Activated naive CD4-positive, alpha-beta T cell treated with anti-CD3 and anti-CD28 coated beads, Interleukin-2, amount 50 U/mL, for 72 hours (primary cell): ENCODE data around the gene ANGPTL8. TPM values are rescaled to one million over a fixed set of nuclear protein-coding genes. Genes with fewer than 3 reads are reported as not detected.

Experiments
- ATAC-seq, 2 donors: fragments of 150-1000 bp; cut with Tn5 transposase; 2 replicates each; pipeline ENCODE4 v1.10.0; 2021; ENCODE audit warnings: mild to moderate bottlenecking in 2 of 2, moderate library complexity in 2 of 2
- DNase-seq, 2 donors: peaks; one replicate each; pipeline ENCODE4 v3.0.0; 2021 to 2022; ENCODE audit warnings: low spot score in 2 of 2
- H3K27ac Mint-ChIP-seq, 2 donors: one replicate each; pipeline ENCODE4 v1.8.0; 2022; ENCODE audit warnings: mild to moderate bottlenecking in 2 of 2, mixed read lengths in 2 of 2
- H3K36me3 Mint-ChIP-seq, 2 donors: one replicate each; pipeline ENCODE4 v1.8.0; 2022; ENCODE audit warnings: mixed read lengths in 2 of 2
- H3K9me3 Mint-ChIP-seq, 2 donors: one replicate each; pipeline ENCODE4 v1.8.0; 2022; ENCODE audit warnings: mixed read lengths in 2 of 2
- total RNA-seq, 2 donors: library from RNA; stranded (reverse); gene quantifications; one replicate each; pipeline ENCODE4 v1.2.3, GENCODE V29; 2022

Gene ANGPTL8
- total RNA-seq, 2 donors from 2014 or later, result not detected

DNA sequence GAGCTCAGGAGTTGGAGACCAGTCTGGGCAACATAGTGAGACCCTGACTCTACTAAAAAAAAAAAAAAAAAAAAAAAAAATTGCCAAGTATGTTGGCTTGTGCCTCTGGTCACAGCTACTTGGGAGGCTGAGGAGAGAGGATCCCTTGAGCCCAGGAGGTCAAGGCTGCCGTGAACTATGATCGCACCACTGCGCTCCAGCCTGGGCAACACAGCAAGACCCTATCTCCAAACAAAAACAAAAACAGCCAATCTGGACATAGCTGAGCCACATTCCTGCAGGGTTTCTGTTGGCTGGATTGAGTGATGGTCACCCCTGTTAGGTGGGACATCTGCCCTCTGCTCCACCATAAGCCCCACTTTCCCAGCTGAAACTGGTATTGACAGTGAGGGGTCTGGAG is 13.6 kb upstream of the ANGPTL8 start:
- ATAC-seq (no peak), DNase-seq (no peak)
- peaks cover 0 to 14% of the 10 kb centered on the region in 2 donors for H3K36me3 Mint-ChIP-seq
- H3K9me3 Mint-ChIP-seq, result peaks cover 0 to 10% of the 10 kb centered on the region in 2 donors
- H3K27ac Mint-ChIP-seq, result no peak overlapping the region

DNA sequence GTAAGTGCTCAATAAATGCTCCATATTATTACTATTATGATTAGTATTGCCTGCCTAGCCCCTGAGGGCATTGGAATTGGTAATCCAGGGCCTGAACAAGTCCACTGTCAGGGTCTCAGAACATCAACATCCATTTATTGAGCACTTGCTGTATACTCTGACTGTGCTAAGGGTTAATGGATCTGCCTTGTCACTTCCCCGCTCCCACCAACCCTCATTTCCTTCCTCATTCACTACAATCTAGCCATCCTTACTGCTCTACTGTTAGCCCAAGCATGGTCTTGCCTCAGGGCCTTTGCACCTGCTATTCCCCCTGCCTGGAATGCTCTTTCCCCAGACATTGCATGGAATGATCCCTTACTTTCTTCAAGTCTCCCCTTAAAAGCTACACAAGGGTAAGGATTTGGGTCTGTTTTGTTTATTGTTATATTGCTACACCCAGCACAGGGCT is 12.7 kb upstream of the ANGPTL8 start:
- Mint-ChIP-seq H3K36me3 (peaks cover 0 to 5% of the 10 kb centered on the region in 2 donors), H3K27ac (no peak overlapping the region), H3K9me3 (peaks cover 0 to under 1% of the 10 kb centered on the region in 2 donors)
- ATAC-seq (no peak), DNase-seq (no peak)

DNA sequence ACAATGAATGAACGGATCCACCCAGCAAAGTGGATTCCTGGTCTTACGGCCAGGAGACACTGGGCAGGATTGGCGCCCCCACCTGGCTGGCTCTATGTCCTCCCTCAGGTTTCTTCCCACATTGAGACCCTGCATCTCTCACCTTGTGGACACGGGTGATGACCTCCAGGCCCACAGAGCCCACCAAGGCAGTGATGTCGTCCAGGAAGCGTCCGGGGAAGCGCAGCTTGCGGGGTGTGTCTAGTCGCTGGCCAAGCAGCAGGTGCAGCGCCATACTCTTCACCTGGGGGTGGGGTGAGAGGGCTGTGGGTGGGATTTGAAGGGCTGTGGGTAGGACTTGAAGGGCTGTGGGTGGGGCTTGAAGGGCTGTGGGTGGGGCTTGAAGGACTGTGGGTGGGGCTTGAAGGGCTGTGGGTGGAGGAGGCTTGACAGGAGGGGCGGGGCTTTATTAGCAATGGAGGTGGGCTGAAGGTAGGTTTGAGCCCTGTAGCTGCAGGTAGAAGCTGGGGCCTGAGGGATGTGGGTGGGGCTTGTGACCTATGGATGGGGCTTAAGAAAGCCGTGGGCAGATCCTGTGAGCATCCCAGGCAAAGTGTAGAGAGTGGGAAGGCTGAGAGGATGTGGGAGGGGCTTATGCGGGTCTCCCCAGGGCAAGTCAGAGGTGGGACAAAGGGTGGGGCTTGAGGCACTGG is 12.1 kb upstream of the ANGPTL8 start:
- Mint-ChIP-seq H3K27ac (no peak overlapping the region), H3K36me3 (no peaks in the 10 kb centered on the region), H3K9me3 (no peaks in the 10 kb centered on the region)
- DNase-seq (peak in 1 of 2 donors; percentile 19), ATAC-seq (peak in 1 of 2 donors; percentile 48)

DNA sequence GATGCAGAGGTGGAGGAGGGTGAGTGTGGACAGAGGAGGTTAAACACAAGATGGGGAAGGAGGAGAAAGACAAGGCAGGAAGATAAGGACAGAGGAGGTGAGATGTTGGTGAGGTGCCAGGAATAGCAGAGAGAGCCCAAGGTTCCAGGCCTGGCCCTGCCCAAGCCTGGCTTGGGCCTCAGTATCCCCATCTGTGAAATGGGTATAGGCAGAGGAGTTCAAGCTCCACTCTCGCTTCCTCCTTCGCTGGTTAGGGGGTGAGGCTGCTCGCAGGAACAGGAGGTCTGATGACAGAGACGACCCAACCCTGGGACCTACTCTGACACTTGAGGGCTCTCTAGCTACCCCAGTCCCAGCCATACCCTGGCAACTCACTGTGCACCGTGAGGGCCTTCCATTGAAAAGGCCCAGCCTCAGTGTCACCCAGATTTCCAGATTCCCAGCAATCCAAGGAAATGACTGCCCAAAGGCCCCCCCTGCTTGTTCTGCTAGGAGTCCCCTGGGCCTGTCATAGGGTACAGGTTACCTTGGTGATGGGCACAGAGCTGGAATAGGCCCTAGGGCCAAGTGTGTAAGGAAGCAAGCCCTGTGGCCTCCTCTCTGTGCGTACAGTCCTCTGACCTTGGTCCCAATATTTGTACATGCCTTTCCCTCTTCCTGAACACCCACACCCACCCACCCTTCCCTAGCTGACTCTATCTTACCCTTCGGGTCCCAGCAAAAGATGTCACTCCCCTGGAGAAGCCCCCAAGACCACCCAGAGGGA is 8.6 kb upstream of the ANGPTL8 start:
- ATAC-seq (no peak), DNase-seq (no peak)
- Mint-ChIP-seq H3K9me3 (no peaks in the 10 kb centered on the region), H3K27ac (peak overlapping the region in 1 of 2 donors; percentile 55), H3K36me3 (no peaks in the 10 kb centered on the region)

DNA sequence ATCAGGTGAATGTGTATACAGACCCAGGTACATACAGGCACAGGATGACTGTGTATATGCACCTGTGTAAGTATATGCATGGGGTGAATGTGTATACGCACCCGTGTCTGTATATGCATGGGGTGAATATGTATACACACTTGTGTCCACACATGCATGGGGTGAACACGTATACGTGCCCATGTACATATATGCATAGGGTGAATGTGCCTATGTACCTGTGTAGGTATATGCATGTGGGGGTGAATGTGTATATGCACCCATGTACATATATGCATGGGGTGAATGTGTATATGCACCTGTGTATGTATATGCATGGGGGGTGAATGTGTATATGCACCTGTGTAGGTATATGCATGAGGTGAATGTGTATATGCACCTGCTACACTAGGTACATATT is 6.9 kb upstream of the ANGPTL8 start:
- ATAC-seq, result no peak
- Mint-ChIP-seq H3K9me3 (no peaks in the 10 kb centered on the region), H3K36me3 (no peaks in the 10 kb centered on the region), H3K27ac (no peak overlapping the region)
- no peak for DNase-seq

DNA sequence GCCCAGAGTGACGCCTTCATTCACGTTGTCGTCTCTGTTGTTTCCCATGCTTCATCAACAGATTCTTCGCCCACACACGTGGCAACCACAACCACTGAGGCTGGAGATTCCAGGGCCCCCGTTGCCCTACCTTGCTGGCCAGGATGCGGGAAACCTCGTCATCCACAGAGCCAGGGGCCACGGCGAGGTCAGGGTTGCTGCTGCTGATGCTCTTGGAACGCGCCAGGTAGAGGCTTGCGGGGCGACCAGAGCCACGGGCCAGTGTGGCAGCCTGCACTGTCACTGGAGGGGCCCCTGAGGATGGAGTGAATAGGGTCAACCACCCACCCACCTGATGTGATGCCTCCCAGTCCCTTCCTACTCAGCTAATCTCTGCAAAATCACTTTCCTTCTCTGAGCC is 6.3 kb upstream of the ANGPTL8 start:
- DNase-seq, result no peak
- no peak overlapping the region for H3K27ac Mint-ChIP-seq
- ATAC-seq, result no peak
- H3K9me3 Mint-ChIP-seq, result no peaks in the 10 kb centered on the region
- no peaks in the 10 kb centered on the region for H3K36me3 Mint-ChIP-seq

DNA sequence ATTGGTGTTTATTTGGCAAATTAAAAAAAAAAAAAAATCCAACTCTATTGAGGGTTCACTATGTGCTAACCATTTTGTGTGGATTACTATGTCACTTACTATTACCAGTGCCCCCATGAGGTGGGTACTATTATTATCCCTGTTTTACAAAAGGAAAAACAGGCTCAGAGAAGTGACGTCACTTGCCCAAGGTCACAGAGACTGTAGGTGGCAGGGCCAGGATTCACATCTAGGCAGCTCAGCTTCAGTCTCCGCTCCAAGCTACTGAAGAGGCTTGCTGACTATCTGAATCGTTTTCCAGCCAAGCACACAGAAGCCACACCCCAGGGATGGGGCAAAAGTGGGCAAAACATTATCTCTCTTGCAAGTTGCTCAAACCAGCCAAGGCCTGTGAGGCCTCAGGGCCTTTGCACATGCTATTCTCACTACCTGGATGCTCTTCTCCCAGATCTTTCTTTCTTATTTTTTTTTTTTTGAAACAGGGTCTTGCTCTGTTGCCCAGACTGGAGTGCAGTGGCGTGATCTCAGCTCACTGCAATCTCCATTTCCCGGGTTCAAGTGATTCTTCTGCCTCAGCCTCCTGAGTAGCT is 4.8 kb upstream of the ANGPTL8 start:
- H3K36me3 Mint-ChIP-seq, result no peaks in the 10 kb centered on the region
- no peak overlapping the region for H3K27ac Mint-ChIP-seq
- ATAC-seq (no peak), DNase-seq (no peak)
- no peaks in the 10 kb centered on the region for H3K9me3 Mint-ChIP-seq

DNA sequence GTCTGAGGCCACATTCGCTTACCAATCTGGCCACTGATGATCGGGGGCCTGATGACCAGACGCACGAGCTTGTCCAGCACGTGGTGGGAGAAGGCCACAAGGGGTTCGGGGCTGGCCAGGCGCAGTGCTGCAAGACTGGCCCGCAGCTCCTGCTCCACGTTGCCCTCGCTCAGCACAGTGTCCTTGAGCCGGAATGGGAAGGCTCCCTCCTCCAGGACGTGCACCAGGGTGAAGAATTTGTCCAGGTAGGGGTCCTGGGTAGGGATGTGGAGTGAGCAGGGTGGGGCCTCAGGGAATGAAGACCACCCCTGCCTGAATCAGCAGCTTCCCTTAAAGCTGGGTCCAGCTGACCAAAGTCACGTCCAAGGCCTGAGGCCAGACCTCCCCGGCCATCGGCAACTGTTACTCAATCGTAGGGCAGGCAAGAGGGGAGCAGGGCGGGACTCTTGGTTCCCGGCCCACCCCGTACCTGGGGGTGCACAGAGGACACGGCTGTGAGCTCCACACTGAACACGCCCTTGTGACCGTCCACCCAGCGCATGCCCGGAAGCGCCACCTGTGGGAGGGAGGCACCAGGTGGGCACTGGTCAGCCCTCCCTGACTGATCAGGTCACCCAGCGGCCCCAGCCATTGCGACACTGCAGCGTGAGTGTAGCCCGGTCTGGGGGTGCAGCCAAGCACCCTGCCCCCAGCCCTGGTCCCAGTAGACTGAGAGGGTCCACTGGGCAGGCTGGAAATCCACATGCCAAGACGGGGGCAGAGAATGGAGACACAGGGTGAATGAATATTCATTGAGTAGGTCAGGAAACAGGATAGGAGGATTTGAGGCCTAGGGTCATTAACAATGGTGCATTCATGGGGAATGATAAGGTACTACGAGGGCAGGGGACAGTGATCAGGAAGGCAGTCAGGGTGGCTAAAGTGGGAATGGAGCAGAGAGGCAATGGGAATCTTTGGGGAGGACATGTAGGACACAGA is 2.8 kb upstream of the ANGPTL8 start:
- H3K36me3 Mint-ChIP-seq, result no peaks in the 10 kb centered on the region
- no peaks in the 10 kb centered on the region for H3K9me3 Mint-ChIP-seq
- ATAC-seq (no peak), DNase-seq (no peak)
- no peak overlapping the region for H3K27ac Mint-ChIP-seq

DNA sequence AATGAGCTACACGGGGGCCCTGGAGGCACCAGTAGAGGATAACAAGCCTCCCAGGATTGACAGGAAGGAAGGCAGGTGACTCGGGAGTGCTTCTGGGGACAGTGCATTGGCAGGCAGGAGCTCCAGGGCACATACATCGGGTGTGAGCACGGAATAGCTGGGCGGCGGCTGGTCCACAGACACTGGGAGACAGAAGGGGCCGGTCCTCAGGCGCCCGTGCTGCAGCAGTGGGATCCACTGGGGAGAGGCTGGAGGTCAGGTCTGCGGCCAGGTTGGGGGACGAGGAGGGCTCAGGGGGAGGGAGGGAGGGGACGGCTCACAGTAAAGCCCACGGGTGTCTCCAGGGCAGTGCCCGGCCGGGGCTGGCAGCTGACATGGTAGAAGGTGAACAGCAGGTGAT is 2.1 kb upstream of the ANGPTL8 start:
- Mint-ChIP-seq H3K36me3 (no peaks in the 10 kb centered on the region), H3K27ac (no peak overlapping the region), H3K9me3 (no peaks in the 10 kb centered on the region)
- no peak for ATAC-seq
- DNase-seq, result no peak

DNA sequence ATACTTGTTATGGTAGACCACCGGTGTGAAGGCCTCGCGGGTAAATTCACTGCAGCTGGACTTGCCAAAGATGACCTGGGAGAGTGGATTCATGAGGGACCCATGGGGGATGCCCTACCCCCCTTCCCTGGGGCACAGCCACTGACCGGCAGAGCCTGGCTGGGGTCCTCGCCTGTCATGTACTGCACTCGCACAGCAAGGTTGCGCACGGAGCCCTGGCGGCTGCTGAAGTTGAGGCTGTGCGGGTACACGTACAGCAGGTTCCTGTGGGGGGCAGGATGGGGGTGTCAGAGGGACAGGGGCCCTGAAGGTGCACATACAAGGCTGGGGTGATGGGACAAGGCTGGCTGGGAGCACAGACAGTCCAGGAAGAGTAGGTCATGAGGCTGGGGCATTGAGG is 1.4 kb upstream of the ANGPTL8 start:
- DNase-seq, result no peak
- Mint-ChIP-seq H3K36me3 (no peaks in the 10 kb centered on the region), H3K9me3 (no peaks in the 10 kb centered on the region), H3K27ac (no peak overlapping the region)
- no peak for ATAC-seq

DNA sequence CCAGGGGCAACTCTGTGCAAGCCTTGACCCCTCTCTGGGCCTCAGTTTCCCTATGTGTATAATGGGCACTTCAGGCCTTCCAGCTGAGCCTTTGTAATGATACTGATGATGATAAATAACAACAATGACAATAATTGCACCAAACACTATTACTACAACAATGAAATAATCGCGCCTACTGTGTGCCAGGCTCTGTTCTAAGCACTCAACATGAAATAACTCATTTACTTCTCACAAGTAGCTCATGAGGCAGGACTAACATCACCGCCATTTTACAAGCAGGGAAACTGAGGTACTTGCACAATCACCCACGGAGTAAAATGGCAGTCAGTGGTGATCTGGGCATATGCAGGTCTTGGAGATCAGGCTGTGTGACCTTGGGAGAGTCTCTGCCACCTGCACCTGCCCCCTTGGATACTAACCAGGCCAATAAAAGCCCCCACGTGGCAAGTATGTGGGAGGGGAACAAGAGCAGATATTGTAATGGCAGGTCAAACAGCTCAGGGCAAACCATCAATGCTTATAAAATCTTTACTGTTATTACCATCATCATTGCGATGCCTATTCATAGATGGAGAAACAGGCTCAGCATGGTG is 540 bp upstream of the ANGPTL8 start:
- H3K36me3 Mint-ChIP-seq, result no peaks in the 10 kb centered on the region
- ATAC-seq, result no peak
- no peaks in the 10 kb centered on the region for H3K9me3 Mint-ChIP-seq
- no peak overlapping the region for H3K27ac Mint-ChIP-seq
- DNase-seq, result no peak

DNA sequence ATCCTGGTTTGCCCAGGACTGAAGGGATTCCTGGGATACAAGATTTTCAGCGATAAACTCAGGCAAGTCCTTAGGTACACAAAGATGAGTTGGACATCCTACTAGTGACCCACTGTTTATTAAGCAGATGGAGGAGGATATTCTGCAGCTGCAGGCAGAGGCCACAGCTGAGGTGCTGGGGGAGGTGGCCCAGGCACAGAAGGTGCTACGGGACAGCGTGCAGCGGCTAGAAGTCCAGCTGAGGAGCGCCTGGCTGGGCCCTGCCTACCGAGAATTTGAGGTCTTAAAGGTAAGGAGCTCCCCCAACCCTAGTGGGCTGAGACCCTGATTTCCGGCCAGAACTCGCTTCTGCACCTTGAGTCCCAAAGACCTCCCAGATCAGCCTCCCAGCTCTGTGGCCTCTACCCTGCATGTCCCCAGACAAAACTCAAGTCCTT is 607 bp downstream of the ANGPTL8 start:
- ATAC-seq (no peak), DNase-seq (no peak)
- H3K27ac Mint-ChIP-seq, result no peak overlapping the region
- H3K9me3 Mint-ChIP-seq, result no peaks in the 10 kb centered on the region
- H3K36me3 Mint-ChIP-seq, result no peaks in the 10 kb centered on the region

DNA sequence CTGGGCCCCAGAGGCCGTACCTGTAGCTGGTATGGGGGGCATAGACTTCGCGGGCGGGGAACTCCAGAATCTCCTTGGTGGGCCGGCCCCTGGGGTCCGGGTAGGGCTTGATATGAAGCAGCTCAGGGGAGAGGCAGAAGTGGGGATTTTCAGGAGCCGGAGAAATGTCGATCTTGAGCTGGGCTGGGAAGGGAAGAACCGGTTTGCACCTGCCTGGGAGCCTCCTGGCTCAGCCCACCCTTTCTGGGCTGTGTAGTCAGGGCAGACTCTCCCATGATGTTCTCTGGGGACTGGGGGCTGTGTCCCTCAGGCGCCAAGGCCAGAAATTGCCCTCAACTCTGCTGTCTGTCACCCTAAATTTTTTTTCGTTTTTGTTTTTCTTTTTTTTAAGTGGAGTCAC is 2.6 kb downstream of the ANGPTL8 start:
- H3K27ac Mint-ChIP-seq, result no peak overlapping the region
- no peak for DNase-seq
- no peaks in the 10 kb centered on the region for H3K9me3 Mint-ChIP-seq
- H3K36me3 Mint-ChIP-seq, result no peaks in the 10 kb centered on the region
- no peak for ATAC-seq

DNA sequence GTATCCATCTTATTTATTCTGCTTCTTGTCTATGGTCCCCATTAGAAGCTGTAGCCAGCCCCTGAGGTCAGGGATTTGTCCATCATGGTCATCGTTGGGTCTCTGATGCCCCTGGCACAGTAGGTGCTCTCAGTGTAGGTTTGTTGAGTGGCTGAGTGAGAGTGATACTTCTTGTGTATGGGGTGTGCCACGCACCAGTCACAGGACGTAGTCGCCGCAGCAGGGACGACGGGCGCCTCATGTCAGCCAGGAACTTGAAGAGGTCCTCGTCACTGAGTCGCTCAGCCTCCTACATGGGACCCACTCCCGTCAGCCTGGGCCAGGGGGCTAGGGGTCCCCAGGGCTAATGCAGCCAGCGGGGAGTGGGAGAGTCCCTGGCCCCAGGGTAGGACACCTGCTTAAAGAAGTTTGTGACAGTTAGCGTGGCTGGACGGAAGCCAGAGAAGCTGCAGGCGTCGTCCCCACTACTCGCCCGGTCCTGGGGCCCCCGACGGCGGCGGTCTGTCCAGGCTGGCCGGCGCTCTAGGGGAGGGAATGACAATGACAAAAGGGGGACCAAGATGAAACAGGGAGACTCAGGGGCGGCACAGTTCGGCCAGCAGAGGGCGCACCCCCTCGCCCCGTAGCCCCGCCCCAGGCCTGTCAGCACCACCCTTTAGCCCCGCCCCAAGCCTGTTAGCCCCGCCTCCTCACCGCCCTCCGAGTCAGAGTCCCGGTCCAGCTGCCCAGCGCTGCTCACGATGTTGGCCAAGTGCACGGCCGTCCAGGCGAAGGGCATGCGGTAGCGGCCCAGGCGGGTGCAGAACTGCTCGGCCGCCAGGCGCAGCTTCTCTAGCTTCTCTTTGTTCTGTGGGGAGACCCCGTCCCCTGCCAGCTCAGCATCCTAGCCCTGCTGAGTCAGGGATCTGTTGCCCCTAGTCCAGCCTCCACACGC is 3.7 kb downstream of the ANGPTL8 start:
- Mint-ChIP-seq H3K9me3 (no peaks in the 10 kb centered on the region), H3K36me3 (no peaks in the 10 kb centered on the region), H3K27ac (no peak overlapping the region)
- DNase-seq, result peak; percentile 79 to 94
- ATAC-seq, result peak; percentile 98 to 99

DNA sequence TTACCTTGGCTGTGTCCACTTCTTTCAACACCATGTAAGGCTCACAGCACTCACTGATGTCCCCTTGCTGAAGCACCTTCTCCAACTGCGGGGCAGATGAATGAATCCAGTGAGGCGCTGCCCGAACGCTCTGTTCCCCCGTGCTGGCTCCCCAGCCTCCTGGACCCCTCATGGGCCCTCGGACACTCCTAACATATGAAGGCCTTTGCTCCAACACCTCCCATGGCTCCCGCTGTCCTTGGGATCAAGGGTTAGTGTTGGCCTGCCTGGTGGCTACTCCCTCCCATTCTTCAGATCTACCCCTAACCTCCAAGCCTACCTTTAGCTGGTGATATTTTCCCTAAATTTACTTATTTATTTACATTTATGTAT is 4.4 kb downstream of the ANGPTL8 start:
- ATAC-seq, result no peak

More for the DNA sequence above, 4.4 kb downstream of the ANGPTL8 start:
- H3K27ac Mint-ChIP-seq, result no peak overlapping the region
- no peak for DNase-seq
- no peaks in the 10 kb centered on the region for H3K9me3 Mint-ChIP-seq
- H3K36me3 Mint-ChIP-seq, result no peaks in the 10 kb centered on the region
